TTC549 (cell line): ENCODE data around the gene ADAM11.
"Not testable (repeated sequence)": the region's sequence is repeated elsewhere in the genome, so short reads cannot be mapped to it uniquely, and the experiment has no call there.

ENCODE experiments used
- FAIRE-seq: peaks from 2 replicates; lab custom pipeline; 2012; peaks lifted over from hg19 to GRCh38; lab: Jason Lieb, UNC

ADAM11 gene, protein sequence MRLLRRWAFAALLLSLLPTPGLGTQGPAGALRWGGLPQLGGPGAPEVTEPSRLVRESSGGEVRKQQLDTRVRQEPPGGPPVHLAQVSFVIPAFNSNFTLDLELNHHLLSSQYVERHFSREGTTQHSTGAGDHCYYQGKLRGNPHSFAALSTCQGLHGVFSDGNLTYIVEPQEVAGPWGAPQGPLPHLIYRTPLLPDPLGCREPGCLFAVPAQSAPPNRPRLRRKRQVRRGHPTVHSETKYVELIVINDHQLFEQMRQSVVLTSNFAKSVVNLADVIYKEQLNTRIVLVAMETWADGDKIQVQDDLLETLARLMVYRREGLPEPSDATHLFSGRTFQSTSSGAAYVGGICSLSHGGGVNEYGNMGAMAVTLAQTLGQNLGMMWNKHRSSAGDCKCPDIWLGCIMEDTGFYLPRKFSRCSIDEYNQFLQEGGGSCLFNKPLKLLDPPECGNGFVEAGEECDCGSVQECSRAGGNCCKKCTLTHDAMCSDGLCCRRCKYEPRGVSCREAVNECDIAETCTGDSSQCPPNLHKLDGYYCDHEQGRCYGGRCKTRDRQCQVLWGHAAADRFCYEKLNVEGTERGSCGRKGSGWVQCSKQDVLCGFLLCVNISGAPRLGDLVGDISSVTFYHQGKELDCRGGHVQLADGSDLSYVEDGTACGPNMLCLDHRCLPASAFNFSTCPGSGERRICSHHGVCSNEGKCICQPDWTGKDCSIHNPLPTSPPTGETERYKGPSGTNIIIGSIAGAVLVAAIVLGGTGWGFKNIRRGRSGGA

DNA sequence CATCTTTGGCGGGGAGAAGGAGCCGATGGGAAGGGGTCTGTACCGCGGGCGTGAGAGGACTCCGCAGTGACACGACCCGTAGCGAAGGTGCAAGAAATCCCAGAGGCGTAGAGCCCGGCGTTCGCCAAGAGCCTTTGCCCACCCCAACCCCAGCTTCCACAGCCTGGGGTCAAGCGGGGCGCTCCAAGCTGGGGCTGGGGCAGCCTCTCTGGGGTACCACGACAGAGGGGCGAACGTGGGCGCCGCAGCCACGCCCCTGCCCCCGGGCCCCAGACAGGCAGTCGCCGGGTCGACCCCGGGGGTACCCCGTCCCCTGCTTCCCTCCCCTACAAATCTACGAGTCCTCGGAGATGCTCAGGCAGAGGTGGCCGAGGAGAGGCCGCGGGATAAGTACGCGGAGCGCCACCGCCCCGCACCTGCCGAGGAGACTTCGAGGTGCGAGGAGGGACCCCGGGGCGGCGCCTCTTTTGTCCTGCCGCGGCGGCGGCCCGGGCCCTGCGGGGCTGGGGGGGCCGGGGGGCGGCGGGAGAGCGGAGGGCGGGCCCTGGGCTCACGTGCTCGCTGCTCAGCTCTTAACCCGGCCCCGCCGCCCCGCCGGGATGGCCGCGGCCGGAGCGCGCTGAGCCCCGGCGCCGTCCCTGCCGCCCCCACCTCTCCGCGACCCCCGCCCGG, at the start of gene ADAM11:
Gene ADAM11, plus strand, starts transcription at position 575 of the 672 bp plus-strand sequence. CDS start 212 bp downstream, outside the sequence.
- no peak for FAIRE-seq

DNA sequence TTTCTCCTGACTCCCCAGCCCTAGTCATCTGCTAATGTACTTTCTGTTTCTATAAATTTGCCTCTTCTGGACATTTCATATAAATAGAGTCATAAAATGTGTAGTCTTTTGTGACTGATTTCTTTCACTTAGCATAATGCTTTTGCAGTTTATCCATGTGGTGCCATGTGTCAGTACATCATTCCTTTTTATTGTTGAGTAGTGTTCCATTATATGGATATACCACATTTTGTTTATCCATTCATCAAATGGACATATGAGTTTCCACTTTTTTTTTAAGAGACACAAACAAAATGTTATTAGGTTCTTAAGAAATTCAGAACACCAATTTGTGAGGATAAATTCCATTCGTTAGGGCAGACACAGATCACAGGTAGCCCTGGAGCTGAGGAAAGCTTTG, 39.3 kb upstream of the ADAM11 start:
- FAIRE-seq = no peak

GRCh38 chr17:44722254-44722653, 36.5 kb upstream of the ADAM11 start:
- FAIRE-seq = no peak

GRCh38 chr17:44726121-44726520, 32.7 kb upstream of the ADAM11 start:
- not testable (repeated sequence) for FAIRE-seq

- FAIRE-seq = no peak
Observed at GRCh38 chr17:44733753-44734152, 25.0 kb upstream of the ADAM11 start.

DNA sequence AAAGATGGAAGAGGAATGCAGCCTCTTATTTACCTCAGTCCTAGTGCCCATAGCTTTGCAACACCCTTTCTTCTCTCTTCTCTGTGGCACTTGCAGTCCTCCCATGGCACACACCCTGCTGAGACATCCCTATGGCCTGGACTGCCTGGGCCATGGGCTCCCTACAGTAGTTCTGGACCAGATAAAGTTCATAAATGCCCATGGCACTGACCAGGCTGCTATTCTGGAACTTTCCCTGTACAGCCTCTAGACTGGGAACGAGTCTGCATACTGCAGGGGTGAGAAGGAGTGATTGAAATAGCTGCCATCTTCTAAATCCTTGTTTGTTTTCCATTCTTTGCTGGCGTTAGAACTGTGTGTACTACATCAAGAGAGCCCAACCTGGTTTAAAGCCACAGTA, 24.5 kb upstream of the ADAM11 start:
- no peak for FAIRE-seq

GRCh38 chr17:44736551-44737240, 22.1 kb upstream of the ADAM11 start:
- no peak for FAIRE-seq

DNA sequence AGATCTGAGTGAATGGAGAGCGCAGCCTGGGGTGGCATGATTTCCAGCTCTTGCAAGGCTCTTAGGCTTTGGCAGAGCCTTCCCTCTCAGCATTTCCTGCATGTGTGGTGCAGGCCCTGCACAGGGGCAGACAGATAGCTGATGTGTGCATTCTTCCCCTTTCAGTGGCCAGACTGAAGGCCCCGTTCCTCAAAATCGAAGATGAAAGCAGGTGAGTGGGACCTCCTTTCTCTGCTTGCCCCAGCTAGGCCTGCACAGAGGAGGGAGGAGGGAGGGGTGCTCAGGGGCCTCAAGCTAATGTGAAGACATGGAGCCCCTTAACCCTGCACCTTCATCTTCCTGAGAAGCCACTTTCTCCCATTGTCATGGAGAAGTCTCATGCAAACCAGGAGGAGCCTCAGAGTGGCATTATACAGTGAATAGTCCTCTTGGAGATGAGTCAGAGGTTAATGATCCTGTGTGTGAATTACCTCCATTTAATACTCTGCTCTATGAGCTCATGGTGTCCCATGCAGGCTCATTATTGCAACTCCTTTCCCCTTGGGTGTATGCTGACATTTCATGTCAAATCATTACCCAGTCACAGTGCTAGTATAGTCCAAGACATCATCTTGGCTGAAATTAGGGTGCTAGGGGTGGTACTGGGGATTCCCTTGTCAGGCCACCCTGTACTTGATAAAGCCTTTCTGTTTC, 20.4 kb upstream of the ADAM11 start:
- no peak for FAIRE-seq

- FAIRE-seq = no peak
Observed at GRCh38 chr17:44741316-44741715, 17.5 kb upstream of the ADAM11 start.

- FAIRE-seq = no peak
Observed at GRCh38 chr17:44745301-44745700, 13.5 kb upstream of the ADAM11 start.

DNA sequence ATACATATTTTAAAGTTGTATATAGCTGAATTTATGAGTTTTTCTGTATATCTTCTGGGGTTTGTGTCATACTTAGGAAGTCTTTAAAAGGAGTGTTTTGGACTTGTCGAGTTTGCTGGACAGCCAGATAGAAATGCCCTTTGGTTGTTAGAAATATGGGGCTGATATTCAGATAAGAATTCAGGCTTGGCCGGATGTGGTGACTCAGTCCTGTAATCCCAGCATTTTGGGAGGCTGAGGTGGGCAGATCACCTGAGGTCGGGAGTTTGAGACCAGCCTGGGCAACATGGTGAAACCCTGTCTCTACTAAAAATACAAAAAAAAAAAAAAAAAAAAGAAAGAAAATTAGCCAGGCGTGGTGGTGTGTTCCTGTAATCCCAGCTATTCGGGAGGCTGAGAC, 13.1 kb upstream of the ADAM11 start:
- not testable (repeated sequence) for FAIRE-seq

GRCh38 chr17:44747566-44747965, 11.2 kb upstream of the ADAM11 start:
- no peak for FAIRE-seq

- FAIRE-seq = no peak
Observed at GRCh38 chr17:44749076-44749979, 9.5 kb upstream of the ADAM11 start.

GRCh38 chr17:44749980-44750318, 8.8 kb upstream of the ADAM11 start:
- no peak for FAIRE-seq

GRCh38 chr17:44751331-44751730, 7.5 kb upstream of the ADAM11 start:
- FAIRE-seq = no peak

- no peak for FAIRE-seq
Observed at GRCh38 chr17:44751806-44752205, 7.0 kb upstream of the ADAM11 start.

DNA sequence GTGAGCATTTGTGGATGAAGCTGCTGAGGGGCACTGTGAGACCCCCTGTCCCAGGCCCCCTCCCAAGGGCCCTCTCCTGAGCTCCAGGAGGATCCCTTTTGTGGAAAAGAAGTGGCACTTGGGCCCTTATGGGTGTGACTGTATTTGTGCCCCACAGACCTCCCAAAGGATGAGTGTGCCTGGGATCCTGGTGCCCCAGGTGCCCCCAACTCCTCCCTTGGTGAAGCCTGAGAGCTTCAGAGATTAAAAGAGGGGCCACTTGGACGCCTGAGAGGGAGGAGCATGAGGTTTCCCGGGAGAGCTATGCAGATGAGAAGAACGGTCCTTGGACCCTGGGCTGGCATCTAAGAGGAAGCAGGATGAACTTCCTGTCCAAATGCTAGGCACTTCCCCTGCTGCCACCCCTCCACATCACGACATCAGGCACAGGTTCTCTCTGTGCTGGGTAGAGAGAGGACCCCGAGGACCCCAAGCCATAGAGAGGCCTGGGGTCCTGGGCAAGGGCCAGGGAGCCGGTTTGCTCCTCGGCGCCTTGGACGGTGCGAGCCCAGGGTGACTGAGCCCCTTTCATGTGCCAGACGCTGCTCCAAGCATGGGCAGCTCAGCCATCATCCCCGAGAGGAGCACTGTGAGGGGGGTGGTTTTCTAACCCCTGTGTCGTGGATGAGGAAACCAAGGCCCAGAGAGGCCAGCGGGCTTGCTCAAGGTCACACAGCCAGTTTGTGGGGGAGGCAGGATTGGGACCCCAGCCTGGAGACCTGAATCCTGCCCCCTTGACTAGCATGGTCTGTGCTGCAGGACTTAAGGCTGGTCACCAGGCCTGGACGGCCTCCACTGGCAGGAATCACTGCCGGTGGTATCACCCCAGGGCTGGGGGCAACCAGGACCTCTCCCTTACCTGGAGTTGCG, 5.6 kb upstream of the ADAM11 start:
- FAIRE-seq = no peak

- no peak for FAIRE-seq
Observed at GRCh38 chr17:44754276-44754675, 4.5 kb upstream of the ADAM11 start.

- not testable (repeated sequence) for FAIRE-seq
Observed at GRCh38 chr17:44755180-44755579, 3.6 kb upstream of the ADAM11 start.
